HepG2 (cell line): Measurements from ENCODE around the gene CTSW. TPM values are rescaled to one million over a fixed set of nuclear protein-coding genes. Genes with fewer than 3 reads are reported as not detected.

Source experiments
- FOXC1 ChIP-seq: sonication (generic); formaldehyde crosslinking; IDR thresholded peaks from 2 replicates; pipeline ENCODE4 v1.8.0; 2022; ENCODE audit warnings: mild to moderate bottlenecking, missing genetic modification reagents, borderline replicate concordance
- NFATC3 ChIP-seq: sonication (generic); formaldehyde crosslinking; IDR thresholded peaks from 2 replicates; pipeline ENCODE4 v1.5.1; 2020; ENCODE audit warnings: mild to moderate bottlenecking, missing genetic modification reagents
- RARA ChIP-seq: IDR thresholded peaks from 2 replicates; pipeline ENCODE4 v1.6.1; 2016; ENCODE audit warnings: missing genetic modification reagents, missing compliant biosample characterization
- SNAPC2 ChIP-seq: sonication (generic); formaldehyde crosslinking; IDR thresholded peaks from 2 replicates; pipeline ENCODE4 v1.8.1; 2022; ENCODE audit warnings: mild to moderate bottlenecking, missing genetic modification reagents
- polyA plus RNA-seq, 8 experiments: library from polyadenylated mRNA; depleted of rRNA in 3 of 8; stranded (reverse) in 7 of 8; unstranded in 1 of 8; fragments of >200 nt; fragmentation: Illumina TruSeq in 4 of 8; extraction: Trizol in 4 of 8; gene quantifications; 2 replicates each; pipeline versions ENCODE4 v1.2.1 to v1.2.3, GENCODE V29; 2011 to 2016; ENCODE audit warnings: low read depth in 4 of 8, missing spikeins in 1 of 8, mixed read lengths in 1 of 8; ENCODE audit not compliant: insufficient read depth in 1 of 8
- total RNA-seq, 5 experiments: library from RNA; depleted of rRNA; stranded (reverse); fragments of >200 nt; fragmentation: Illumina TruSeq; extraction: Trizol; gene quantifications; 2 replicates each; pipeline ENCODE4 v1.2.3, GENCODE V29; 2016; ENCODE audit warnings: low read depth in 1 of 5
- TF ChIP-seq, protein P1 (sequence below), 2 experiments: sonication (generic) in 1 of 2; formaldehyde crosslinking in 1 of 2; IDR thresholded peaks; 2 replicates each; pipeline versions ENCODE4 v1.5.1 to v1.6.1; 2011 to 2020; ENCODE audit warnings: borderline replicate concordance in 1 of 2, low read depth in 1 of 2, low read length in 1 of 2, mild to moderate bottlenecking in 1 of 2, missing genetic modification reagents in 1 of 2, moderate library complexity in 1 of 2
- TF ChIP-seq, protein P2 (sequence below): sonication (generic); formaldehyde crosslinking; IDR thresholded peaks from 2 replicates; pipeline ENCODE4 v1.4.0; 2020; ENCODE audit warnings: missing genetic modification reagents, borderline replicate concordance
- TF ChIP-seq, protein P3 (sequence below): sonication (generic); formaldehyde crosslinking; IDR thresholded peaks from 2 replicates; pipeline ENCODE4 v1.5.0; 2020; ENCODE audit warnings: missing genetic modification reagents
- TF ChIP-seq, protein P4 (sequence below): sonication (generic); formaldehyde crosslinking; IDR thresholded peaks from 2 replicates; pipeline ENCODE4 v1.5.1; 2020; ENCODE audit warnings: mild to moderate bottlenecking, missing genetic modification reagents, moderate library complexity
- TF ChIP-seq, protein P5 (sequence below): sonication (generic); formaldehyde crosslinking; IDR thresholded peaks from 2 replicates; pipeline ENCODE4 v1.9.0; 2021; ENCODE audit warnings: missing genetic modification reagents, borderline replicate concordance

CTSW gene
- total and polyA plus RNA-seq, 2 of the 13 experiments (the other 11 are each of a cell fraction or from before 2014, with no cell fraction given): 0.09 TPM; not detected in 1

DNA sequence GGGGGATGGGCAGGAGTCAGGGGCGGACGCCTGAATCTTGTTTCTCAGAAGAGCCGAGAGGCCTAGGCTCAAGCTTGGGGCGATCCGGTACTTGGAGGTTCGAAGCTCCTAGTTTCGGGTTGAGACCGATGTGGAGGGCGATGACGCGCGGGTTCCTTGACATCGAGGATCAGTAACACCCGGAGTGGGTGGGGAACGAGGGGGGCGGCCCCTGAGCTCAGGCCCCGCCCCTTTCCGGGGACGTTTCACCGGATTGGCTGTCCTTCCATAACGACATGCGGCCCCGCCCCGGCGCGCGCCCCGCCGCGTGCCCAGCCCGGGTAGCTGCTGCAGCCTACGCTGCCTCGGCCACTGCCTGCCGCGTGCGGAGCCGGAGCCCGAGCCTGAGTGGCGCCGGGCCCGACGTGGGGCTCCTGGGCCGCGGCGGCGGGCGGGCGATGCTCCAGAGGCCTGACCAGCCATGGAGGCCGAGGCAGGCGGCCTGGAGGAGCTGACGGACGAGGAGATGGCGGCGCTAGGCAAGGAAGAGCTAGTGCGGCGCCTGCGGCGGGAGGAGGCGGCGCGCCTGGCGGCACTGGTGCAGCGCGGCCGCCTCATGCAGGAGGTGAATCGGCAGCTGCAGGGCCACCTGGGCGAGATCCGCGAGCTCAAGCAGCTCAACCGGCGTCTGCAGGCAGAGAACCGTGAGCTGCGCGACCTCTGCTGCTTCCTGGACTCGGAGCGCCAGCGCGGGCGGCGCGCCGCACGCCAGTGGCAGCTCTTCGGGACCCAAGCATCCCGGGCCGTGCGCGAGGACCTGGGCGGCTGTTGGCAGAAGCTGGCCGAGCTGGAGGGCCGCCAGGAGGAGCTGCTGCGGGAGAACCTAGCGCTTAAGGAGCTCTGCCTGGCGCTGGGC lies 10.9 kb downstream of the CTSW start, which contains the start of gene CCDC85B (continued):
- peak; percentile 75; the same call in 1 of the 2 replicates for TF ChIP-seq FOXC1 (CRISPR knock-in tag)
- TF ChIP-seq, protein P1, sequence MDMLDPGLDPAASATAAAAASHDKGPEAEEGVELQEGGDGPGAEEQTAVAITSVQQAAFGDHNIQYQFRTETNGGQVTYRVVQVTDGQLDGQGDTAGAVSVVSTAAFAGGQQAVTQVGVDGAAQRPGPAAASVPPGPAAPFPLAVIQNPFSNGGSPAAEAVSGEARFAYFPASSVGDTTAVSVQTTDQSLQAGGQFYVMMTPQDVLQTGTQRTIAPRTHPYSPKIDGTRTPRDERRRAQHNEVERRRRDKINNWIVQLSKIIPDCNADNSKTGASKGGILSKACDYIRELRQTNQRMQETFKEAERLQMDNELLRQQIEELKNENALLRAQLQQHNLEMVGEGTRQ (IDR thresholded peaks at IDR 0.05; ENCODE audit: low read depth, low read length): no peak
- TF ChIP-seq, protein P1 (CRISPR knock-in tag; IDR thresholded peaks at IDR 0.05; ENCODE audit: borderline replicate concordance): no peak
- TF ChIP-seq SNAPC2: peak; percentile 93
- TF ChIP-seq, protein P2, sequence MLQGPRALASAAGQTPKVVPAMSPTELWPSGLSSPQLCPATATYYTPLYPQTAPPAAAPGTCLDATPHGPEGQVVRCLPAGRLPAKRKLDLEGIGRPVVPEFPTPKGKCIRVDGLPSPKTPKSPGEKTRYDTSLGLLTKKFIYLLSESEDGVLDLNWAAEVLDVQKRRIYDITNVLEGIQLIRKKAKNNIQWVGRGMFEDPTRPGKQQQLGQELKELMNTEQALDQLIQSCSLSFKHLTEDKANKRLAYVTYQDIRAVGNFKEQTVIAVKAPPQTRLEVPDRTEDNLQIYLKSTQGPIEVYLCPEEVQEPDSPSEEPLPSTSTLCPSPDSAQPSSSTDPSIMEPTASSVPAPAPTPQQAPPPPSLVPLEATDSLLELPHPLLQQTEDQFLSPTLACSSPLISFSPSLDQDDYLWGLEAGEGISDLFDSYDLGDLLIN (CRISPR knock-in tag): peak; percentile 85; the same call in 1 of the 2 replicates
- TF ChIP-seq, protein P3, sequence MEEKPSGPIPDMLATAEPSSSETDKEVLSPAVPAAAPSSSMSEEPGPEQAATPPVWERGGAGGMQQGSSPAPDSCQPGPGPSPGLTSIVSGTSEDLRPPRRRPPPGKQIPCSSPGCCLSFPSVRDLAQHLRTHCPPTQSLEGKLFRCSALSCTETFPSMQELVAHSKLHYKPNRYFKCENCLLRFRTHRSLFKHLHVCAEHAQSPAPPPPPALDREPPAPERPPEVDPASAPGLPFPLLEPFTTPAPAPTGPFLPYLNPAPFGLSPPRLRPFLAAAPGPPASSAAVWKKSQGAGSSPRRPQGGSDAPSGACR (CRISPR knock-in tag): no peak
- TF ChIP-seq RARA: 0 out of 2 replicates have a peak, but pooled peaks have one; percentile 22
- no peak for TF ChIP-seq NFATC3 (CRISPR knock-in tag)
- TF ChIP-seq, protein P4, sequence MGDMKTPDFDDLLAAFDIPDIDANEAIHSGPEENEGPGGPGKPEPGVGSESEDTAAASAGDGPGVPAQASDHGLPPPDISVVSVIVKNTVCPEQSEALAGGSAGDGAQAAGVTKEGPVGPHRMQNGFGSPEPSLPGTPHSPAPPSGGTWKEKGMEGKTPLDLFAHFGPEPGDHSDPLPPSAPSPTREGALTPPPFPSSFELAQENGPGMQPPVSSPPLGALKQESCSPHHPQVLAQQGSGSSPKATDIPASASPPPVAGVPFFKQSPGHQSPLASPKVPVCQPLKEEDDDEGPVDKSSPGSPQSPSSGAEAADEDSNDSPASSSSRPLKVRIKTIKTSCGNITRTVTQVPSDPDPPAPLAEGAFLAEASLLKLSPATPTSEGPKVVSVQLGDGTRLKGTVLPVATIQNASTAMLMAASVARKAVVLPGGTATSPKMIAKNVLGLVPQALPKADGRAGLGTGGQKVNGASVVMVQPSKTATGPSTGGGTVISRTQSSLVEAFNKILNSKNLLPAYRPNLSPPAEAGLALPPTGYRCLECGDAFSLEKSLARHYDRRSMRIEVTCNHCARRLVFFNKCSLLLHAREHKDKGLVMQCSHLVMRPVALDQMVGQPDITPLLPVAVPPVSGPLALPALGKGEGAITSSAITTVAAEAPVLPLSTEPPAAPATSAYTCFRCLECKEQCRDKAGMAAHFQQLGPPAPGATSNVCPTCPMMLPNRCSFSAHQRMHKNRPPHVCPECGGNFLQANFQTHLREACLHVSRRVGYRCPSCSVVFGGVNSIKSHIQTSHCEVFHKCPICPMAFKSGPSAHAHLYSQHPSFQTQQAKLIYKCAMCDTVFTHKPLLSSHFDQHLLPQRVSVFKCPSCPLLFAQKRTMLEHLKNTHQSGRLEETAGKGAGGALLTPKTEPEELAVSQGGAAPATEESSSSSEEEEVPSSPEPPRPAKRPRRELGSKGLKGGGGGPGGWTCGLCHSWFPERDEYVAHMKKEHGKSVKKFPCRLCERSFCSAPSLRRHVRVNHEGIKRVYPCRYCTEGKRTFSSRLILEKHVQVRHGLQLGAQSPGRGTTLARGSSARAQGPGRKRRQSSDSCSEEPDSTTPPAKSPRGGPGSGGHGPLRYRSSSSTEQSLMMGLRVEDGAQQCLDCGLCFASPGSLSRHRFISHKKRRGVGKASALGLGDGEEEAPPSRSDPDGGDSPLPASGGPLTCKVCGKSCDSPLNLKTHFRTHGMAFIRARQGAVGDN (CRISPR knock-in tag): peak; percentile 91
- TF ChIP-seq, protein P5, sequence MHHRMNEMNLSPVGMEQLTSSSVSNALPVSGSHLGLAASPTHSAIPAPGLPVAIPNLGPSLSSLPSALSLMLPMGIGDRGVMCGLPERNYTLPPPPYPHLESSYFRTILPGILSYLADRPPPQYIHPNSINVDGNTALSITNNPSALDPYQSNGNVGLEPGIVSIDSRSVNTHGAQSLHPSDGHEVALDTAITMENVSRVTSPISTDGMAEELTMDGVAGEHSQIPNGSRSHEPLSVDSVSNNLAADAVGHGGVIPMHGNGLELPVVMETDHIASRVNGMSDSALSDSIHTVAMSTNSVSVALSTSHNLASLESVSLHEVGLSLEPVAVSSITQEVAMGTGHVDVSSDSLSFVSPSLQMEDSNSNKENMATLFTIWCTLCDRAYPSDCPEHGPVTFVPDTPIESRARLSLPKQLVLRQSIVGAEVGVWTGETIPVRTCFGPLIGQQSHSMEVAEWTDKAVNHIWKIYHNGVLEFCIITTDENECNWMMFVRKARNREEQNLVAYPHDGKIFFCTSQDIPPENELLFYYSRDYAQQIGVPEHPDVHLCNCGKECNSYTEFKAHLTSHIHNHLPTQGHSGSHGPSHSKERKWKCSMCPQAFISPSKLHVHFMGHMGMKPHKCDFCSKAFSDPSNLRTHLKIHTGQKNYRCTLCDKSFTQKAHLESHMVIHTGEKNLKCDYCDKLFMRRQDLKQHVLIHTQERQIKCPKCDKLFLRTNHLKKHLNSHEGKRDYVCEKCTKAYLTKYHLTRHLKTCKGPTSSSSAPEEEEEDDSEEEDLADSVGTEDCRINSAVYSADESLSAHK (CRISPR knock-in tag): 0 out of 2 replicates have a peak, but pooled peaks have one; percentile 62
